Measurements from ENCODE around the gene DCUN1D4.

- TF ChIP-seq EZH2 (IDR thresholded peaks at IDR 0.05; ENCODE audit: borderline replicate concordance) (no peak), CTCF (IDR thresholded peaks at IDR 0.05; ENCODE audit: poor library complexity) (no peak), EZH2phosphoT487 (IDR thresholded peaks at IDR 0.05; ENCODE audit: low read depth, severe bottlenecking, unreplicated experiment) (no peak)
Measured at GRCh38 chr4:51867689-51868448, 24.9 kb downstream of the DCUN1D4 start.

Measured in hepatocyte (in vitro differentiated cells).